HS-5 (cell line): ENCODE results near the gene CDKN1A.
"Not testable (repeated sequence)": the region's sequence is repeated elsewhere in the genome, so short reads cannot be mapped to it uniquely, and the experiment has no call there.

ENCODE experiments used
- DNase-seq: peaks from one replicate; pipeline ENCODE4 v3.0.0-alpha.2; 2012; ENCODE audit warnings: low read depth

The CDKN1A gene

DNA sequence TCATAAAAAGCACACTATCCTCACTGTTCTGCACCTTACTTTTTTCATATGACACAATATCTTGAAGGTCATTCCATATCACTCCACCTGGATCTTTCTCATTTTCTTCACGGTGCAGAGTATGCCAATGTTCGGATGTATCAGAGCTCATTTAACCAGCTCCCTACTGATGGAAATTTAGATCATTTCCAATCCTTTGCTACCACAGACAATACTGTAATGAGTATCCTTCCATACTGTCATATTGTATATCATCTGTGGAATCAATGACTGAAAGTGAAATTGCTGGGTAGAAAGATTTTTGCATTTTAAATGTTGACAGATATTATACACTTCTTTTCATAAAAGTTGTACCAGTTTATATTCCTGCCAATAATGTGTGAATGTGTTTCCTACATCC is 16.9 kb downstream of the CDKN1A start:
- no peak for DNase-seq

GRCh38 chr6:36697481-36697903 is 19.0 kb downstream of the CDKN1A start, which contains the start of gene RAB44:
Gene RAB44 (plus strand): TSS chr6:36697826. CDS start chr6:36704236, 6,410 bp downstream.
- DNase-seq: no peak

DNA sequence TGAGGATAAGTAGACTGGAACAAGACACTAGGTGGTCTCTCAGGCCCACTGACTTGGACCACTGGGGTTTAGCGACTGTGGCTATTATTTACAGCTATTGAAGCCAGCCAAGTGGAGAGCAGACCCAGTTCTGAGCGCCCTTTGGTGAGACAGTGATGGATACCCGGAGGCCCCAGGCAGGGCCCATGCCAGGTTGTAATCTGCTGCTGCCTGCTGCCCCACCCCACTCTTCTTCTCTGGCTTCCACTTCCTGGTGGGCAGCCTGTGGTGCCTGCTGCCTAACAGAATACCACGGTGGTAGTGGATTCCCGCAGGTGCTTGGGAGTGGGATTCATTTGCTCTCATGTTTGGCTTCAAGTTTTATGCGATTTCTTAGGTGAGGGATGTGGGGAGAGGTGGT is 19.7 kb downstream of the CDKN1A start:
- no peak for DNase-seq

GRCh38 chr6:36698871-36699271 is 20.4 kb downstream of the CDKN1A start:
- no peak for DNase-seq

DNA sequence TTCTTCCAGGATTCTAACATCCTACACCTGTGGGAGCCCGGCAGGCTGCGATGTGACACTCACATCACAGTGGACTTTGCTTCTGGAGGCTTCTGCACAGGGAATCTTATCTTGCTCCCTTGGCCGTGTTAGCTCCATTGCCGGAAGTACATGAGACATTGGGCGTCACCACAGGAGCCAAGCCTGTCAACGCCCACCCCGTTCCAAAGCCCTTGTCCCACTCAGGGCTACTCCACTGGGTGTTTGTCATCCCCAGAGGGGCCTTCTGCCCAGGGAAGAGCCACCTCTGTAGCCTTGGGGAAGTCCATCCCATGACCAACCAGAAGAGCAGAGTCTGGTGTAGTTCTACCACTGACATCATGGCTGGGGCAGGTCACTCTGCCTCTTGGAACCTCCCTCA is 20.8 kb downstream of the CDKN1A start:
- DNase-seq: no peak

GRCh38 chr6:36700071-36700812 is 21.7 kb downstream of the CDKN1A start:
- no peak for DNase-seq

DNA sequence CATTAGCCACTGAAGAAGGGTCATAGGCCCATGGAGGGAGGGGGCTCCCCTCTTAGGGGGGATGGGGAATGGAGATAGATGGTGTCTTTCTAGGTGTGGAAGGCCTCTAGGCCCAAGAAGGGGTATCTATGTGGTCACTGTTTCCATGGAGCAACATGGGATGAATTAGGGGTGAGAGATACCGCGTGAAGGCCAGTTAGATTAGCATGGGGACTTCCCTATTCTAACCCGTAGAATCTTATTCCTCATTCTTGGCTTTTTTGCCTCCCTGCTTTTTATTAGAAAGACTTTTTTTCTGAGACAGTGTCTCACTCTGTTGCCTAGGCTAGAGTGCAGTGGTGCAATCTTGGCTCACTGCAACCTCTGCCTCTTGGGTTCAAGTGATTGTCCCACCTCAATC is 22.3 kb downstream of the CDKN1A start:
- no peak for DNase-seq

DNA sequence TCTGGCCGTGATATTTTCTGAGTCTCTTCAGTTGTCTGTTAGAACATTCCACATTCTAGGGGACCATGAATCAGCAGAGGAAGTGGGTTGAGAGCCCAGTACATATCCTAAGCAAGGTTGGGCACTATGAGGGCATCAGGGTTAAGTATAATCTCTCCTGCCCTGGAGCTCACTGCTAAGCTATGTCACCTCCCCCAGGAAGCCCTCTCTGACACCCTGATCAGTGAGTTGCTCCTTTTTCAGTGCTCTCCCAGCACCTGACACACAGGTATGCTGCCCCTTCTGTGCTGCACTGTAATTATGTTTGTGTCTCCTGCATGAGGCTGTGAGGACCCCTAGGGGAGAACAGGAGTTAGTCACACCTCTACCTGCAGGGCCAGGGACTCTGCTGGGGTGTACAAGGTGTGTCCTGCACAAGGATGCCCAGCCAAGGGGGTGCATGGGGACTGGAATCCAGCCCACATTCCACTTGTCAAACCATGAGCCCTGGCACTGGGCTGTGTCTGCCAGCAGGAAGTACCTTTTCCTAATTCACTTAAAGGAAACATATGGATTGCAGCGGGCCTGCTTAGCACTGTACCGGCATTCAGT is 23.0 kb downstream of the CDKN1A start:
- DNase-seq: no peak

DNA sequence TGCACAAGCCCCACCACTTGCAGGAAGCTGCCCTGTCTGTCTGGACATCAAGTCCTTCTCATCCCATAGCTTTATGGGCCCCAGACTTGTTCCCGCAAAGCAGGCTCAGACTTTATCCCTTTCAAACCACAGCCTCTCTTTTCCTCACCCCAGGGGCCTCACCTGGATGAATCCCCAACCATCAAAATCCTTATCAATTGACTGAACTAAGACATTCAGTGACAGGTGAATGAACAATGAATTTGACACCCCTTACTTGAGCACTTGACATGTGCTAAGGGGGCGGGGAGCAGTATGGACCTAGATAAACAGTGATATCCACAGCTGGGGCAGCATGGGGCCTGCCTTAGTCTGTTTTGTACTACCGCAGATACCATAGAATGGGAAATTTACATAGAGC is 24.1 kb downstream of the CDKN1A start:
- no peak for DNase-seq

- DNase-seq: no peak
Measured at GRCh38 chr6:36703081-36703606, 24.6 kb downstream of the CDKN1A start.

DNA sequence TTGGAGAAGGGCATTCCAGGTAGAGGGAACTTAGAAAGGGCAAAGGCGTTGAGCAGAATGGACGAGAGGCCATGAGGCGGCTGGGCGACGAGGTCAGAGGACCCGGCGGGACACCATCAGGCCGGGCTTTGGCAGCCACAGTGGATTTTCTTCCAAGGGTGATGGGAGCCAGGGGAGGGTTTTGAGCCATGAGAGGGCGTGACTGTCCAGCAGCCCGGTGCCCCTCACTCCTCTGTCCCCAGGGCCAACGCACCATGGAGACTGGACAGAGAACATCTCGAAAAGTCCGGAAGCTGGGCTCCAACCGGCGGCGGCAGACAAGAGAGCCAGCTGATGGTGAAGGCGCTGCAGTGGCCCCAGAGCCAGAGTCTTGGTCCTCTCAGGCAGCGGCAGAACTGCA is 25.5 kb downstream of the CDKN1A start:
- no peak for DNase-seq

- DNase-seq: not testable (repeated sequence)
Measured at GRCh38 chr6:36704961-36705577, 26.6 kb downstream of the CDKN1A start.

DNA sequence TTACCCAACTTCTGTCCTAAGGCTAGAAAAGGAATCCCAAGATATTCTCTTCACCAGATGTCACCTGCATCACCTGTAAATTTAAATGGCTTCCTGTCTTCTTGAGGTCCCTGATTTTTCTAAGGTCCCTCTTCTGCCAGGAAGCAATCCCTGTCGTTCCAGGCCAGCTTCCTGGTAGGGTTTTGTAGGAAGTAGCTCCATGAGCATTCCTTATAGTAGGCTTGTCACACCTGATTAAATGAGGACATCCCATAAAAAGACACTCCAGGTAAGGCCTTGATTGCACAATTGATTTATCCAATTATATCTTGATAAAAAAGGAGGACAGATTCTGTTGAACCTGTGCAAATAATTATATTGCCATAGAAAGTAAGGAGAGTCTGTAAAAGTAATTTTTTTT is 27.8 kb downstream of the CDKN1A start:
- DNase-seq: no peak

DNA sequence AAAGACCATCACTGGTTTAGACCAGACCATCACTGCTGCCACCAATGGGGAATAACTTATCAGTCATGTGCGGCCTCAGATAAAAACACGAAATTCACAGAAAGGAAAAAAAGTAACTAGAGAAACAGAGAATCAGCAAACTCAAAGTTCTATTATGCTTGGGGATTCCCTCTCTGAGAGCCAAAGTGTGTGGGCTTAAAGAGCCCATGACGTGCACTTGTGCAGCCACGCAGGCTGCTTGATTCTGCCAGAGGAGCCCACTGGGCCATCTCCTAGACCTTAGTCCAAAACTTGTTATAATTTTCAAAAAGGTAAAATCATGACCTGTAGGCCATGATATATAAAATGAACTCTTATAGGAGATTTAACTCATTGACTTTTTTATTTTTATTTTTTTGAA is 34.3 kb downstream of the CDKN1A start:
- no peak for DNase-seq

GRCh38 chr6:36713846-36714245 is 35.3 kb downstream of the CDKN1A start:
- no peak for DNase-seq

DNA sequence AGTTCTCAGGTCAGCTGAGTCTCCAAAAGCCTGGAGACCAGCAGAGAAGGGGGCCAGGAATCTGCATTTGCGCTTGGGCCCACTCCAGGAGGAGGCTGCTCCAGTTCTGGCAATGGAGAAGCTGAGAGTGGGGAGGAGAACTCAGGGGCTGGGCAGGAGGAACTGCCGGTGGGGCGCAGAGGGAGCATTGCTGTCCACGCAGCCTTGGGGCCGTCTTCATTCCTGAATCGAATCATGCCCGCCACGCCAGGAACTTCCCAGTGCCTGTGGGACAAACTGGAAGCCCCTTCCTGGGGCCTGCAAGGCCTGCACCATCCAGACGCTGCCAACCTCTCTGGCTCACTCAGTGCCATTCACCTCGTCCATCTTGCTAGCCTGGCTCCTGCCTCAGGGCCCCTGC is 36.0 kb downstream of the CDKN1A start:
- no peak for DNase-seq

GRCh38 chr6:36715469-36715868 is 37.0 kb downstream of the CDKN1A start:
- DNase-seq: no peak

DNA sequence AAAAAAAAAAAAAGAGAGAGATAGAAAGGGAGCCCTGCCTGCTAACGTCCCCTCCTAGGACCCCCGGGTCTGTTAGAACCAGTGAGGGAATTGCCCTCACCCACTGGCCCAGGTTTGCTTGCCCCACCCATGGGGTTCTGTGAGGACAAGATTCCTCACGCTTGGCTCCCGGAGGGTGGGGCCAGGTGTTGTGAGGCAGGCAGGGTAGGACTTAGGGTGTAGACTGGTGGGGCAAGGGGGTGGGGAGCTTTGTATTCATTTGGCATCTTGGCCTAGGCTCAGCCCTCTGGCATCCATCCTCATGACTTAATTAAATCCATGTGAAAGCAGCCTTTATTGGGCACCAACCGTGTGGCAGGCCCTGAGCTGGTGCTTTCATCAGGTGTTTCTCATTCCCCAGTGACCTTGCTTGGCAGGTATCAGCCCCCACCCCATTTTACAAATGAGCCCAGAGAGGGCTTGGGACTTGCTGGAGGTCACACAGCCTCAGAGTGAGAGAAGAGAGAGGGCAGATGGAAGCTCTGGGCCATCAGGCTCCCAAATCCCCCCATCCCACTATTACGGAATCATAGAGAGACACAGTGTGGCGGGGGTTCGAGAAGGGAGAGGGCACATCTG is 38.1 kb downstream of the CDKN1A start:
- no peak for DNase-seq

DNA sequence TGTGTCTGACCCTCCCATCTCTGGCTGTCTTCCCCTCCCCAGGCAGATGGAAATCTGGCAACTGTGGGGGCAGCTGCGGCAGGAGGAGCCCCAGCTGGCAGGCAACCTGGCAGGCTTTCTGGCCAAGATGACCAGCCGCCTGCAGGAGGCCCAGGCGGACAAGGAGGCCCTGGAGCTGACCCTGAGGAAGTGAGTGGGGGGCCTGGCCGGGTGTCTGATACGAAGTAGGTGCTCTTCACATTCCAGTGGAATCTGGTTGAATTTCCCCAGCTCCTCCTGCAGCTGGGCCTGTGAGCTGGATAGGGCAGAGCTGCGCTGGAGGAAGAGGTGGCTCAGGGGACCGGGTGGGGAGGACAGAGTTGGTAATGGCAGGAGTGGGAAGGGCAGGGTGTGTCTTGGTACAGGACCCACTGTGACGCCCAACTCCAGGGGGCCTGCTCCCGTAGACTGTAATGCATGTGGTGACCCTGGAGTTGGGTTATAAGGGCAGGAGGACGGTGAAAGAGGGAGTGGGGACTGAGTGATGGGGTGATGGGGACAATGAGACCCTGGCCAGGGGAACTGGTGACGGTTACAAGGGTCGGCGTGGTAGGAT is 38.8 kb downstream of the CDKN1A start:
- DNase-seq: no peak

DNA sequence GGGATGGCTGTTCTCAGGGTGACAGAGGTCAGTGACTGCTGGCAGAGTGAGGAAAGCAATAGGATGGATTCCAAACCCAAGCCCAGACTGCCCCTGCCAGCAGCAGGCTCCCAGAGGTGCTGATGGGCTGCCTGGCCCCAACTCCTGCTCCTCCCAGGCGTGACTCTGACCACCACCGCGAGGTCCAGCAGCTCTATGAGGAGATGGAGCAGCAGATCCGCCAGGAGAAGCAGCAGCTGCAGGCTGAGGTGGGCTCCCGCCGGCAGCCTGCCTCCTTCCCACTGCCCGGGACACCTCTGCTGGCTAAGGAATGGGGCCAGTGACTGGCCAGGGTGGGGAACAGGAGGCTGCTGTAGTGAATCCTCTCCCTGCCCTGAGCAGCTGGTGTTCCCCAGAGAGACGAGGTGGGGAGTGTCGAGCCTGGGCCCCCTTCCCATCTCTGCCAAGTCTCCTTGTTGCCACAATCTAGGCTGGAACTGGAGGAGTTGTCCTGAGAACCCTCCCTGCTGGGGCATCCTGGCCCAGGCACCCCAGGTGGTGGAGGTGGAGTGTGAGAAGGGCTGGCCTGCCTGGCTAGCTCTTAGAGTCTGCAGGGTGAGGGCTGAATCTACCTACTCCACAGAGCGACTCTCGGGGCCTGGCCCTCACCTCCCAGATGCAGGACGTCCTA is 39.5 kb downstream of the CDKN1A start:
- no peak for DNase-seq

DNA sequence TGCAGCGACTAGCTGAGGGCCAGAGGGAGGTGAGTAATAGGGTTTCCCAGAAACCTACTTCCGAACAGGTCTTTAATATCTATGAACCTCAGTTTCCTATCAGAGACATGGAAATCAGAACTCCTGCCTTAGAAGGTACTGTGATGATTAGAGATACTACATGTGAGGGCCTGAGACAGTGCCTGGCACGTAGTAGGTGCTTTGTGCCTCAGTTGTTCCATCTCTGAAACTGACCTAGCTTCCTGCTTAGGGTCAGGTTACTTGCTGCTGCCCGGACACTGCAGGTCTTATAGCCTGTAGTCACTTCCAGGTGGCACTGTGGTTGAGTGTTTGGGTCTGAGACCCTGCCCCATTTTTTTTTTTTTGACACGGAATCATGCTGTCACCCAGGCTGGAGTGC is 40.0 kb downstream of the CDKN1A start:
- no peak for DNase-seq

DNA sequence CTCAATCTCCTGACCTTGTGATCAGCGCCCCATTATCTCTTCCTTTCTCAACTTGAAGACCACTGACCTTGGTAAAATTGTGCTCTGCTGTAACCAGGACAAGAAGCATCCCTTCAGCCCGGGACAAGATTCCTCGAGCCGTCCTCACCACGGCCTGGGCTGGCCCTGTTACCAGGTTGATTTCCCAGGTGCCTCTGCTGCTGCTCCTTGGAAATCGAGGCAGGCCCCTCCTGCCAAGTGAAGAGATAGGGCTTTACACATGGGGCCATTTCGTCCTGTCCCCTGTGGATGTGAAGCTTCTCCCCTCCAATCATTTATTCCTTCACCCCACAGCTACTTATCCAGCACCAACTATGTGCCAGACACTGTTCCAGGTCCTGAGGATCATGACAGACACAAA is 40.6 kb downstream of the CDKN1A start:
- DNase-seq: no peak
